ENCODE data around the gene BRIX1.

- TF ChIP-seq CTCF (IDR thresholded peaks at IDR 0.05) = no peak
- TF ChIP-seq POLR2A (IDR thresholded peaks at IDR 0.05) = no peak
Observed at GRCh38 chr5:34894716-34895115, 20.8 kb upstream of the BRIX1 start.

Measured in lower leg skin (tissue), 3 donors.